HEK293T (cell line): ENCODE measurements around the gene SLC38A3.

Experiments used
- CTCF ChIA-PET: fragments of 350-600 bp; formaldehyde crosslinking; extraction: SDS; loops from one replicate; lab custom pipeline; 2021; ENCODE audit warnings: antibody characterized with exemption, inconsistent platforms; lab: Yijun Ruan, JAX
- POLR2A ChIA-PET: fragments of 350-600 bp; formaldehyde crosslinking; extraction: SDS; loops from one replicate; lab custom pipeline; 2020; ENCODE audit warnings: antibody characterized with exemption, inconsistent platforms; lab: Yijun Ruan, JAX
- DNase-seq: peaks from one replicate; pipeline ENCODE4 v3.0.0; 2012; ENCODE audit warnings: mixed read lengths; ENCODE audit errors: extremely low spot score
- ARNT ChIP-seq: fragments of 450-650 bp; IDR thresholded peaks from 2 replicates; pipeline ENCODE4 v1.6.1; 2017; ENCODE audit warnings: mild to moderate bottlenecking
- BHLHE40 ChIP-seq: fragments of 450-650 bp; IDR thresholded peaks from 2 replicates; pipeline ENCODE4 v1.6.1; 2016; ENCODE audit warnings: mild to moderate bottlenecking, moderate library complexity, borderline replicate concordance
- CTBP1 ChIP-seq: fragments of 450-650 bp; IDR thresholded peaks from 2 replicates; pipeline ENCODE4 v1.6.1; 2016; ENCODE audit warnings: borderline replicate concordance
- ELF4 ChIP-seq: fragments of 450-650 bp; IDR thresholded peaks from 2 replicates; pipeline ENCODE4 v1.6.1; 2017; ENCODE audit warnings: antibody characterized with exemption
- FOXA1 ChIP-seq: fragments of 450-650 bp; IDR thresholded peaks from 2 replicates; pipeline ENCODE4 v1.6.1; 2016; ENCODE audit warnings: mild to moderate bottlenecking
- FOXK2 ChIP-seq: fragments of 450-650 bp; IDR thresholded peaks from 2 replicates; pipeline ENCODE4 v1.6.1; 2016; ENCODE audit warnings: mild to moderate bottlenecking
- FOXM1 ChIP-seq: fragments of 450-650 bp; IDR thresholded peaks from 2 replicates; pipeline ENCODE4 v1.6.1; 2017; ENCODE audit warnings: mild to moderate bottlenecking, borderline replicate concordance
- HDGF ChIP-seq: fragments of 450-650 bp; IDR thresholded peaks from 2 replicates; pipeline ENCODE4 v1.6.1; 2017; ENCODE audit warnings: antibody characterized with exemption, borderline replicate concordance
- L3MBTL2 ChIP-seq: fragments of 450-650 bp; conservative IDR thresholded peaks from 2 replicates; pipeline ENCODE4 v1.6.1; 2016; ENCODE audit warnings: mild to moderate bottlenecking
- LEF1 ChIP-seq: fragments of 450-650 bp; IDR thresholded peaks from 2 replicates; pipeline ENCODE4 v1.6.1; 2017; ENCODE audit warnings: mild to moderate bottlenecking, borderline replicate concordance
- NFRKB ChIP-seq: fragments of 450-650 bp; IDR thresholded peaks from 2 replicates; pipeline ENCODE4 v1.6.1; 2016; ENCODE audit warnings: mild to moderate bottlenecking, moderate library complexity
- PKNOX1 ChIP-seq: fragments of 450-650 bp; IDR thresholded peaks from 2 replicates; pipeline ENCODE4 v1.6.1; 2016
- SP1 ChIP-seq: fragments of 450-650 bp; IDR thresholded peaks from 2 replicates; pipeline ENCODE4 v1.6.1; 2017
- SUZ12 ChIP-seq: fragments of 450-650 bp; IDR thresholded peaks from 2 replicates; pipeline ENCODE4 v1.6.1; 2016; ENCODE audit warnings: mild to moderate bottlenecking
- TARDBP ChIP-seq: fragments of 450-650 bp; IDR thresholded peaks from 2 replicates; pipeline ENCODE4 v1.6.1; 2016
- ZNF384 ChIP-seq: fragments of 450-650 bp; IDR thresholded peaks from 2 replicates; pipeline ENCODE4 v1.6.1; 2016

Gene SLC38A3

GRCh38 chr3:50196253-50196801, 8.7 kb upstream of the SLC38A3 start:
- TF ChIP-seq FOXM1: no peak
- no peak for TF ChIP-seq SP1
- no peak for TF ChIP-seq ARNT
- no peak for TF ChIP-seq SUZ12
- no peak for TF ChIP-seq BHLHE40
- TF ChIP-seq PKNOX1: no peak
- TF ChIP-seq HDGF: no peak
- no peak for TF ChIP-seq NFRKB
- TF ChIP-seq CTBP1: no peak
- no peak for TF ChIP-seq FOXA1
- TF ChIP-seq TARDBP: no peak
- TF ChIP-seq L3MBTL2: no peak
- no peak for TF ChIP-seq LEF1
- TF ChIP-seq ELF4: no peak
- POLR2A ChIA-PET: interaction anchor here (1.3 kb wide), 1 partner anchor 31 kb away, joined by 11 read pairs; no protein-coding TSS in a partner anchor
- no peak for DNase-seq
- CTCF ChIA-PET: interaction anchor here (0.7 to 3.4 kb wide), 4 partner anchors 29 to 151 kb away, joined by 3 to 35 read pairs (median 3); no protein-coding TSS in a partner anchor

GRCh38 chr3:50201573-50202315, 3.3 kb upstream of the SLC38A3 start:
- DNase-seq: no peak
- ChIA-PET POLR2A (interaction anchor here (0.6 kb wide), 1 partner anchor 20 kb away, joined by 3 read pairs; no protein-coding TSS in a partner anchor), CTCF (interaction anchor here (0.5 to 3.8 kb wide), 3 partner anchors 7 to 65 kb away, joined by 3 to 16 read pairs (median 3); no protein-coding TSS in a partner anchor)
- TF ChIP-seq HDGF: no peak
- no peak for TF ChIP-seq LEF1
- TF ChIP-seq TARDBP: no peak
- no peak for TF ChIP-seq L3MBTL2
- TF ChIP-seq ZNF384: no peak
- TF ChIP-seq PKNOX1: no peak

- POLR2A ChIA-PET: interaction anchor here (0.6 to 1.8 kb wide), 3 partner anchors 15 to 44 kb away, joined by 3 to 6 read pairs (median 4); no protein-coding TSS in a partner anchor
- CTCF ChIA-PET: interaction anchor here (0.5 to 3.8 kb wide), 5 partner anchors 8 to 72 kb away, joined by 3 to 16 read pairs (median 3); no protein-coding TSS in a partner anchor
- TF ChIP-seq PKNOX1 (no peak), ARNT (no peak), LEF1 (no peak), FOXA1 (no peak), ZNF384 (no peak), ELF4 (no peak)
- DNase-seq: no peak
These were observed 2.5 kb upstream of the SLC38A3 start for GRCh38 chr3:50202353-50203112.

- ChIA-PET CTCF (interaction anchor here (0.9 to 3.8 kb wide), 6 partner anchors 9 to 71 kb away, joined by 3 to 16 read pairs (median 3); no protein-coding TSS in a partner anchor), POLR2A (interaction anchor here (0.9 to 2.6 kb wide), 6 partner anchors 8 to 61 kb away, joined by 3 to 13 read pairs (median 5); partner anchors contain the start of gene GNAI2)
- TF ChIP-seq BHLHE40 (no peak), FOXA1 (no peak), ZNF384 (no peak), ARNT (no peak), LEF1 (no peak), ELF4 (no peak), FOXK2 (no peak), PKNOX1 (no peak), HDGF (no peak)
- no peak for DNase-seq
These were observed 1.8 kb upstream of the SLC38A3 start for GRCh38 chr3:50203113-50203808.
